Measurements from ENCODE around the gene ADAMTS17.

ADAMTS17 gene

DNA sequence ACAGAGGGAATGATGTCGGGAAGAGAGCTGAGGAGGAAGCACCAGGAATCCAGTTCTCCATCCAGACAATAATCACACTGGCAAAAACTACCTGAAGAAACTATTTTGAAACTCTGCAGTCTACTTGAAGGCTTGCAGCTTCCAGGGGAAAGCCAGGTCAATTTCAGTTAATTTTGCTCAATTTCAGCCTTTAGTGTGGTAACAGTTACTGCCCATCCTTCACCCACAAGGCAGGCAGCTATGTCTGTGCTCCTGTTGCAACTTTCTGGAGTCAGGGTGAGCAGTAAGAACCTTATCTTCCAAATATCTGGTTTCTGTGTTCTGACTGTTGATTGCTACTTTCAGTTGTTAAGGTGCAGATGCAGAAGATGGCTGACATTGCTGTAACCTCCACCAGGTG, 221.7 kb downstream of the ADAMTS17 start:
- DNase-seq, result no peak

DNA sequence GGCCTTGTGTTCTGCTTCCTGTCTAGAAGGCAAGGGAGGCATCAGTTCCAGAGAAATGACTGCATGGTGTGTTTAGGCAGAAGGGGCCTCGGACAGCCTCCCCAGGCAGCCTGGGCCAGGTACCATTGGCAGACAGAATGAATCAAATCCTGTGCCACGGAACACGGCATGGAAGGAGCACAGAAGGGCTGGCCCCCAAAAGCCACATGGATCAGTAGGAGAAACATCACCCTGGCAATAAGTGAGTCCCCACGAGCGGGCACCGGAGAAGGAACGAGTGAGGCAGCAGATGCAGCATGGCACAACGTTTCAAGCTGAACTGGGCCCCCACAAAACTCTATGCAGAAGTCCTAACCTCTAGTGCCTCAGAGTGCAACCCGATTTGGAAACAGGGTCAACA, 223.2 kb downstream of the ADAMTS17 start:
- DNase-seq, result no peak

DNA sequence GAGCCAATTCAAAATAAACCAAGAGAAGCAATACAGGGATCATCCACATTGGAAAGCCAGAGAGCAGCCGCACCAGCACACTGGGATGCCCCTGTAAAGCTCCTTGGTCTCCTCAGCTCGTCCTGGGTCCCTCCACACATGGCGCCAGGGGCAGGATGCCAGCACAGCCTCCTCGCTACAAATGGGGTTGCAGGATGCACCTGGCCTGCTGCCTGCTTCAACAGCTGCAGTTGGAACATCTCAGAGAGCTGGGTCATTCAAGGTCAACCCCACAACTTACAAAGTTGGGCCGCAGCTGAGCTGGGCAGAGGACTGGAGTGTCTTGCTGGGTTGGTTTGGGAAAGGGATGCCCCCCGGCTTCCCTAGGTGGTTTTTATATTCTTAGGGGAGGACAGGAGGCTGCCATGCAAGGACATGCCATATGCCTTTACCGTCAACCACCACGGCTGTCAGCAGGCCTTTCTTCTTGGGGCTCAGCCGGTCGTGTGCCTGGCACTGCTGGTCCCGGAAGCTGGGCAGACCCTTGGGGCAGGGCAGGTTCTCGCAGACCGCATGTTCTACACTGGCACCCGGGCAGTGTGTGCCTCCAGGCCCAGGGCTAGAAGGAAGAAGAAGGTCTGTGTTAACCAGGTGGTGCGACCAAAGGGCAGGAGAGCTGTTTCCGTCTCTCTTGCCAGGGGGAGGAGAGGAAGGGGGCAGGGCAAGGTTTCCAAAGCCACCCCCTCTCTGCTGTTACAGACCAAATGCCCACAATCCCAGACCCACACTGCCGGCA, 225.2 kb downstream of the ADAMTS17 start:
- DNase-seq, result no peak

DNA sequence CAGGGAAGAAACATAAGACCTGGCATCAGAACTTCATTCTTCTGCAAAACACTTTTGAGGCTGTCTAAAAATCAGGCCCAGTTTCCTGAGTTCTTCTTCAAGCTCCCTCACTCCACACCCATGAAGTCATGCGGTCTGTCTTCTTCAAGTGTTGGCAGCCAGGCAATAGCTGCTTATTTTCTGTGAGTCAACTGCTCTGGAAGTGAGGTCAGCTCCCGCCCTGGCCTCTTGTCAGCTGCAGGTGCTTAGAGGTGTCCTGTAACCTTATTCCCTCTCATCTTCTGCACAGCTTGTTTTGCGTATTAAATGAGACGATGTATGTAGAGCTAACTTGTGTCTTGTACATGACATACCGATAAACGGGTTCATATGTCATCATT, 226.1 kb downstream of the ADAMTS17 start:
- DNase-seq, result peak; percentile 62

DNA sequence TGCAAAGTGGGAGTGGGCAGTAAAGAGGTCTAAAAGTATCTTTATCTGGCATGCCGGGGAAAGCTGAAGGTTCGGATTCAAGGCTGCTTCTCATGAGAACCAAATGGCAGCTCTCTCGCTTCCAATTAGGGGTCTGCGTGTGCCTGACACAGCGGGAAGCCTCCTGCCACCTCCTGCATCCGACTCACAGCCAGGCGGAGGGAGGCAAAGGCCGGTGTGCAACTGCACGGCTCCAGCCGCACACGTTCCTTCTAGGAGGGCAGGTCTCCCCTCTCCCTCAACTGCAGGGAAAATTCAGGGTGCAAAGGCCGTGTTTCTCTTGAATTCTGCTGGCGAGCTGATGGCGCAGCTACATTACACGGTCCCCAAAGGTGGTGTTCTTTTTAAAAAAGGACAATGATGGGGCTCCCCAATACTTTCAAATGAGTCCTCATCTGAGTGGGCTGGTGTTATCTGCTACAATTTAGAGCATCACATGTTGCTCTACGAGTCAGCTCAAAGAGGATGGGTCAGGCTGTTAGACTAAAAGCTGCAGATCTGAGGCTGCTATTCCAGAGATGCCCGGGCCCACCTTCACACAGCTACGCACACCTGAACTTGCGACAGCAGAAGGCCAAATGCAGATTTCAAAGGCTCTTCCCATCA, 226.6 kb downstream of the ADAMTS17 start:
- DNase-seq, result no peak

DNA sequence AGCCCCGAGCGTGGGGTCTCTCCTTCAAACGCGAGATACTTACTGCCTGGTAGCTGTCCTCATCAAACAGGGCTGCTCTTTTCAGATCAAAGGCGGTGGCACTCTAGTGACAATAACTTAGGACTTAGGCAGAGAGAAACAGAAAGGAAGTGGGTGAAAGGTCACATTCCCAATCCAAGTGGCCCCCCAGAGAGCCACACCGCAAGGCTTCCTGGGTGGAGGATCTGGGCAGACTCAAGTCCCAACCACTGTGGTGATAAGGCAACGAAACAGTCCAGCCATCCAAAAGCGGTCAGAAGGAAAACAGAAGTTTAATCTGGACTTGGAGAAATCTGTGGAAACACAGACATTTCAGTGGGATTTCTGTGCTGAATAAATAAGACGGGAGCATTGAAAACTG, 227.2 kb downstream of the ADAMTS17 start:
- peak; percentile 52 for DNase-seq

DNA sequence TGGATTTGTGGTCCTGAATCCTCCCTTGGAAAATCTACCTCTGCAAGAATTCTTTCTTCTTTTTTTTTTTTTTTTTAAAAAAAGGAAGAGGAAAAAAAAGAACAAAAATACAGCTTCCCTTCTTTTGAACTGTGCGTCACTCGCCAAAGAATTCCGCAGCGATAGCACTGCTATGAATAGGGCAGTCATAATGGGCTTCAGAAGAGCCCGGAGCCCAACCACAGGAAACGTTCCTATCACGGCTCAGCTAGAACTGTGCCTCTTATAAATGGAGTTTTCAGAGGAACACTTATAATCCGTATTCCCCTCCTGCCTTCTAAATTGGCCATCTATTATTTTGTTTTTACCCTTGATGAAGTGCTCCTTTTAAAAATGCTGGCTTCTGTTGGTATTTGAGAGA, 227.7 kb downstream of the ADAMTS17 start:
- peak; percentile 89 for DNase-seq

DNA sequence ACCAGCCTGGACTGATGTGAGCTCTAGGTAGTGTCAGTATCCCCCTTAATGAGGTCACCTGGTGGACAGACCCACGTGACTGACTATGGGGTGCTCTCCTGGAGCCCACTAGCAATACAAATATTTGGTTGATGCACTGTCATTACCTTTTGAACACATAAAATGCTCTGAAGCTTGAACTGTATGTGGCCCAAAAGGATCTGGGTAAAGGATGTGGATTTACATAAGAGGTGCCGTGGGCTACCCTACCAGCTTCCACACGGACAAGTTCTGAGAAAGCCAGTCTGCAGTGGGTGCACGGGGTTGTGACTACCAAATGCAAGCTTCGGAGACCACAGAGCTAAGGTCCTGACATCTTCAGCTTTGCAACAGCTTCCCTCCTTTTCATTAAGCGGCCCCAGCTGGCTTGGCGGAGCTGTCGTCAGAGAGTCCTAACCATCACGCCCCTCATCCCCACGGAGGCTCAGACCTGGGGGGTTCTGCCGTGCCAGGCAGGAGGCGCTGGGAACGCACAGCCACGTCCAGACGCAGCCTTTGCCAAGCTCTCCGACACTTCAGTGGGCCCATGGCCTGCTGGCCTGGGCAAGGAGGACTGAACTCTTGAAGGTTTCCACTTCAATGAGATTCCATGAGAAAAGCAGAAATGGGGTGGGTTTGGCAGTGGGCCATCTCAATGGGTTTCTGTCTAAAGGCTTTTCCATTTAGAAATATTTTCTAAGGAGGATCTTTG, 228.3 kb downstream of the ADAMTS17 start:
- no peak for DNase-seq

DNA sequence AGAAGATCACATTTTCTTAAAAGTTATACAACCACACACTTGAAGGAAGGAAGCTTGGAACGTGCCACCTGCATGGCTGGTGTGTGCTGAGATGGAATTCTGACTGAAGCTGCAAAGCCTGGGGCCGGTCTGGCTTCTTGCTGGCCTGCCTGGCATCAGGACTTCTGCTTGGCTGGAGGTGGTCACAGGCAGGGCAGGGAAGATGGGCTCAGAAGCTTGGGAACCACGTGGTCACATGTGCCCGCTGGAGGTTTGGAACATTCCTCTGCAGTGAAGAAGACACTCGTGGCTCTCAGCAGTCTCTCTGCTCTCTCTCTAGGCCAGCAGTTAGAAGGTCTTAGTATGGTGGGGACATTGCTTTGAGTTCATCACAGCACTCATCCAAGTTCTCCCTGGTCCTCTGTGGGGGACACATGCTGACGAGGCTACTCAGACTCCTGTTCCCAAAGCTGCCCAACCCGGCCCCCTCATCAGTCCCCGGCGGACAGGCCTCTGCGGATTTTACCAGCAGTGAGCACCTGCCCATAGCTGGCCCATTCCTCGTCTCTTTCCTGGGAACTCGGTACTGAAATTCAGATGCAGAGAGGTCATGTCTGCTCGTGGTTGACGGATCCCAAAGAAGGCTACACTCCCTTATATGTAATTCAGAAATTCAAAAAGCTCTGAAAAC, 229.0 kb downstream of the ADAMTS17 start:
- no peak for DNase-seq

DNA sequence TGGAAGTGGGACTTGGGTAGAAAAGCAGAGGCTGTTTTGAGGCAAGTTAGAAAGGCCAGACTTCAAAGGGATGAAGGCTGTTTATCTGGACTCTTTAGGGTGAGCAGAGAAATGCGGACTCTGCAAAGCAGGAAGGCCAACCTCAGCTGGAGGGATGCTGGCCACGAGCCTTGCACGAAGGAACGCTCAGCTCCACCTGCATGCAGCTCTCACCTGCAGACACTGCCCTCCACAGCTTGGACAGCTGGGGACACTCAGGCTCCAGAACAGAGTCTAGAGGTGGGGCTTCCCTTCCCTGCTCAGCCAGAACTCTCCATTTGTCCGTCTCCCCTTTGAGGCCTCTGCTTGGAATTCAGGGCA, 229.7 kb downstream of the ADAMTS17 start:
- DNase-seq, result no peak

DNA sequence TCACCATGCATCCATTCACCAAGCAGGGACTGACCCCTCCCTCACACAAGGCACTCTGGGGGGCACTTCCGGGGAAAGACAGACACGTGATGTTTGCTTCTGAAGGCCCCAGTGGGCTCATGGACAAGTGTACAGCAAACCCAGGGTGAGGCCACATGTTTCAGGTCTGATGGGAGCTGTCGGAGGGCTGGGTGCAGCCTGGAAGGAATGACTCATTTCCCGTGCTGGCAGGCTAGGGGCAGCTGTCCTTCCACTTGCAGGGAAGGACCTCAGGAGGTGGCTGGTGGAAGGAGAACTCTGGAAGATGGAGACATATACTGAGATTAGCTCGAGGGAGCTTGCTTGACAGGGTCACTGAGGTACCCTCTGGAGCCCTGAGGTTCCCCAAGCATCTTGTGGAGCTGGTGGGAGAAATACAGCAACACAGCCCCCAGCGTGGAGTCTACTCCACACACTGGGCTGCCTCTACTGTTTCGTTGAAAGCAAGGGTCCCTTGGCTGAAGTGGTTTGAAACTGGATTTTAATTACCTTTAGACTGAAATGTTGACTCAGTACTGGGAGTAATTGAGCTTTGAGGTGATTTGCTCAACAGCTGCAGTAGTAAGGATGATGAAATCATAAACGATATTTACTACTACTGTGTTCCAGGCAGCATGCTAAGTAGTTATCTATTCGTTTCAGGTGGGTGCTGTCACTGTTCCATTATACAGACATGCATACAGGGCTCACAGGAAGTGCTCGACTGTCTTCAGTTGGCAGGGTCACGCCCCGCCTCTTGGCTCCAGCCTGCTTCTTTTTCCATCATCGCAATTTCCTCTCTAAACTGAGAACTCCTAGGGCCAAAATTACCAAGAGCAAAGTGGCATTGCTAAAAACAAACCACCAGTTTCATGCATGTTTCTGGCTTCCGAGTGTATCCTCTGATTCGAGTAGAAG, 230.4 kb downstream of the ADAMTS17 start:
- peak; percentile 82 for DNase-seq

DNA sequence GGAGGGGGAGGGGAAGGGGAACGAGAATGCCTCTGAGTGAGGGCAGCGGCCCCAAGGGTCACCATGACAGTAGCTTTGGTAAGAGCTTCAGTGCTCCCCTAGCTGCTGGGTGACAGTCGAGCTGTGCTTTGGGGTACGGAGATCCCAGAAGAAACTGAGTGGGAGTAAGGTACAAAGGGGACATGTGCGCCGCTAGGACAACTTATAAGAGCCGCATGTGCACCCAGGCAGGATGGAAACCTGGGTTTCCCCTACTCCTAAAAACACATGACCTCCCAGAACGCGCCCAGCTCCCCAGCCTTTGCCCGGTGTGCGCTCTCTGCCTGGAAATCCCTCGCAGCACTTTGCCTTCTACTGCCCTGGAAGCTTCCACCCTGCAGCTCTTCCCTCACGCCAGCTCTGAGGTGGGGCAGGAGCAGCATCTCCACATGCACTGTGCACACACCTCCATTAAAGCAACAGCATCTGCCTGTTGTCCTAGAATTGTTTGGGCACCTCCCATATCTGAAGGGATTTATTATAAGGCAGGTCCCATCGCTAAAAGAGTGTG, 232.2 kb downstream of the ADAMTS17 start:
- no peak for DNase-seq

DNA sequence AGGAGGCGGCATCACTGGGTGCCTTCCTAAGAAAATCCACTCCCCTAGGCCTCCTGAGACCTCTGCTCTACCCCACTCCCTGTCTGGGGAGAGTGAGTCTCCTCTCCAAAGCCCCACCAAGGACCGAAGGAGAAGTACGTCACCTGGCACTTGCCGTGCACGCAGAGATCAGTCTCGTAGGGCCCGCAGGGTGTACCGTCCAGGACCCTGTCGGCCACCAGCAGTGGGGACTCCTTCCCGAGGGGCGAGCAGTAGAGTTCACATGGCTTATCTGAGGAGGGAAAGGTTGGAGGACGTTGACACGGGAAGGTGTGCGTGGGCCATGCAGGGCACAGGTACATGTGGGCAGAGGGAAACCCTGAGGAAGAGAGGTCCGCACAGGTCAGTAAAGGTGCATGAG, 232.9 kb downstream of the ADAMTS17 start:
- no peak for DNase-seq

DNA sequence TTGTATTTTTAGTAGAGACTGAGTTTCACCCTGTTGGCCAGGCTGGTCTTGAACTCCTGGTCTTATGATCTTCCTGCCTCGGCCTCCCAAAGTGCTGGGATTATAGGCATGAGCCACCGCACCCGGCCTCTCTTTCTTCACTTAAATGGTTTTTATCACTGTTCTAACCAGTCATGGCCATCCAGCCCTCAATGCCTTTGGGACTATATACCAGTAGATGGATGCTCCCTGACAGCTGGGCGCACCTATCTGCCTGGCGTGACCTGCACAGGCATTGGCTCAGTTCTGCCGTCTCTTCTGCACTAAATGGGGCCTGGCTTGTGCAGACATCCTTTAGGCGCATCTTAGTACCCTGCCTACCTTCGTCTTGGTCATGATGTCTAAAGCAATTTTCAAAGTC, 233.4 kb downstream of the ADAMTS17 start:
- DNase-seq, result no peak

DNA sequence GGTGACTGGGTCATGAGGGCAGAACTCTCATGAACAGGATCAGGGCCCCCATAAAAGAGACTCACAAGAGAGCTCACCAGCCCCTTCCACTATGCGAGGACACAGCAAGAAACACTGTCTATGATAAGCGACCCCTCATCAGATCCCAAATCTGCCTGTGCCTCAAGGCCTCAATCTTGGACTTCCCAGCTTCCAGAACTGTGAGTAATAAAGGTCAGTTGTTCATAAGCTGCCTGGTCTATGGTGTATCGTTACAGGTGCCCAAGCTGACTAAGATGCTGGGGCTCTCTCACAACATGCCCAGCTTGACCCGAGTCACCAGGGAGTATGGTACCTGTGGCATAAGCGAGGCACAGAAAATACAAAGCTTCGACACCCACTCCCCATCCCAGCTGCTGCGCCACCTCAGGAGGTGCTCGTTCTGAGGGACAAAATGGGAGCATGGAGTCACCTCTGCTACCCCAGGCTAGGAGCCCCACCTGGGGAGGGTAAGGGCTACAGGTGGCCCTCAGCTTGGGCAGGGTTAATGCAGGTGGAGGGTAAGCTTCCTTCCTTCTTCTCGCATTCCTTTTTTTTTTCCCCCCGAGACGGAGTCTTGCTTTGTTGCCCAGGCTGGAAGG, 234.1 kb downstream of the ADAMTS17 start:
- DNase-seq, result no peak

DNA sequence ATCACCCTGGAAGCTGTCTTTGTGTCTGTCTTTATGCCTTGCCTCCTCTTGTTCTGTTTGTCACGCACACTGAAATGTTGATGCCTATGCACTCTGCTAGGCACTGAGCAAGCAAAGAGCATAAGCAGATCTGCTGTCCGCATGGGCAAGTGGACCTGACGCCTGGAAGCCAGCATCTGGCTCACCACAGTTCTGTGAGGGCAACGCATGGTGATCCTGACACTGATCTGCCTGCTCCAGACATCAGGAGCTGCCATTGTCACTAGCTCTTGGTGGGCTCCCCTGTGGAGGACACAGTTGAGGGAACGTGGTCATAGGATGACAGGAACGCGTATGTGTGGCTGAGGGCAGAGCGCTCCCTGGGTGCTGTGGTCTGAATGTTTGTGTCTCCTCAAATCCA, 234.6 kb downstream of the ADAMTS17 start:
- no peak for DNase-seq

DNA sequence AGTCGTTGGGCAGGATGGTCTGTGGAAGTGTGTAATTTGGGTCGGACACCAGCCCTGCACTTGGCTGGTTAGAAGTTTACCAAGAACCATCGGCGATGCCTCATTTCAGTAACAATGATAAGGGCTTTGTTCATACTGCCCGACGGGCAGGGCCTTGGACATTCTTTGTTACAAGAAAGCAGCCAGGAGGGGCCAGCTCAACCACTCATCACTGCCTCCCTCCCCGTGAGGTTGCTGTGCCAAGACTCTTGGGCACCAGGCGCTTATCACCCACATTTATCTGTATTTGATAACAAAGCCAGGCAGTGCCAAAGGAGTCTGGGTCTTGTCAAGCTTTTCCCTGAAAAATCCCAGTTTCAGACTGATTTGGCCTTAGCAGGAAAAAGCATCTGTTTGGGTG, 235.0 kb downstream of the ADAMTS17 start:
- no peak for DNase-seq

DNA sequence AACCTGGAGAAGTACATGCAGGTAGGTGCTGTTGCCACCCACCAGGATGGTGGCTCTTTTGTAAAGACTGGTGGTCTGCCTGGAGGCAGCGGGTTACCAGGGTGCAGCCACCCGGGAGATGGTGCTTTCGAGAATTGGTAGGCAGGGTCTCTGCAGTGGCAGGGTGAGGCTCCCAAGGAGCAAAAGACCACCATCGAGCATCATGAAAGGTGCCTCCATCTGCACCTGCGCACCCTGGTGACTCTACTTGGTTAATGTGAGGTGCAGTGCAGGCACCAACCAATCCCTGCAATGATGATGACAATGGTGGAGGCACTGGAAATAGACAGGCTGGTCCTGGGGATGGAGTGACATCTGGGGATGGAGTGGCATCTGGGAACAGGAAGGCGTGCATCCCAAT, 236.7 kb downstream of the ADAMTS17 start:
- DNase-seq, result no peak

DNA sequence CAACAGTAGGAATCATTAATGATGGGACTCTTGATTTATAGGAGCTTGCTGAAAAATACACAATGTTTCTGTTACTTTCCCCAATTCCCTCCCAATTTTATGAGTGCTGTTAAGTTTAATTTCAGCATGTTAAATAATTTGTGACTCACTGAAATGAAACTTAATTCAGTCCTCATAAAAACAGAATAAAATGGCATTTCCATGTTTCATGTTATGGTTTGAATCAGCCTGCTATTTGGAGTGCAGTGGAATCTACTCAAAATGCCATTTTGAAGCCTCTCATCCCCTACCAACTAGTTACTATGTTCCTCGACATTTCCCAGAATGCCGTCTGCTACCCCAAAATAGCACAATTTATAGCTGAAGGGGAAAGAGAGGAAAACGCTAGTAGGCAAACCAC, 237.5 kb downstream of the ADAMTS17 start:
- no peak for DNase-seq

DNA sequence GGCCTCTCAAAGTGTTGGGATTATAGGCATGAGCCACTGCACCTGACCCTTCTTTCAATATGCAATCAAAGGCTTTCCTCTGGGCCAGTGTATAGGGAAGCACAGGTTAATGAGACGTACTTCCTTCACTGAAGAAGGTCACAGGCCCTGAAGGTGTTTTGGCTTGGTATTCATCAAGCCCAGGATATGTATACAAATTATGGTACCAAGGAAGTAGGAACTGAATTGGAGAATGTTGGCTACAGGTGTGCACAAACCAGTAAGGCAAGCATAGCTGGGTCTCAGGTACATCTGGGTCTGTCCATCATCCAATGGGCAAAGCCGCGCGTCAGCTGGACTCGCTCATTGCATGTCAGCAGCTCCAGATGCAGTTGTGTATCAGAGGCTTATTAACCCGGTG, 237.9 kb downstream of the ADAMTS17 start:
- no peak for DNase-seq

DNA sequence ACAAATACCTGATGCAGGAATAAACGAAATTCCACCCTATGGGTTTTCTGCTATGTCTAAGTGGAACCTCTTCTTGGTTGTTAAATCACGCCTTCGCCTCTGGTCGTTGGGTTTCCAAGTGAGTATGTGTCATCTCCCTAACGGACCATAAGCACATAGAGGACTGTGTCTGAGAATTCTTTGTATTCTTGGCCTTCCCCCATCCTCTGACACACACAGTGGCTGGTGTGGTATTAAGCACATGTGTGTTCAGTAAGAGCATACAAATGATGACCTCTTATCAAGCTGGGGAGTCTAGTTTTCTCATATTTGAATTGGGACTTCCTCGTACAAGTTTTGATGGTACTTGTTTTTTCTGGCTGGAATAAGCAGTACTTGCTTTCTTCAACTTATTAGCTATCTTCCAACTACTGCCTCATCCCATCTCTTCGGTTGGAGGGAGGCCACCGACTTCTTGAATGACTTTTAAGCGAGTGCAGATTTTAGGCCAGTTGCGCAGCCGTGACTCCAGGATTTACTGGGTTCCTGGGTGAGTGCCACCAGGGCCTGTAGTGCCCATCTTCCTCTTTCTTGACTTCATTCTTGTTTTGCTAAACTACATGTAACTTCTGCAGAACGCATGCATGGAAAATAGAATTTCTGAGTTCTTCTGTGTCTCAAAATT, 240.2 kb downstream of the ADAMTS17 start:
- no peak for DNase-seq
